HL-60 (cell line): ENCODE data around the gene MOCS1.

ENCODE experiments used
- GABPA ChIP-seq: IDR thresholded peaks from 2 replicates; pipeline ENCODE4 v1.6.1; 2012; ENCODE audit warnings: low read depth
- TF ChIP-seq, protein P1 (sequence below): IDR thresholded peaks from one replicate; pipeline ENCODE4 v1.5.1; 2011; ENCODE audit warnings: low read length, control low read depth, inconsistent platforms; ENCODE audit not compliant: insufficient read depth

DNA sequence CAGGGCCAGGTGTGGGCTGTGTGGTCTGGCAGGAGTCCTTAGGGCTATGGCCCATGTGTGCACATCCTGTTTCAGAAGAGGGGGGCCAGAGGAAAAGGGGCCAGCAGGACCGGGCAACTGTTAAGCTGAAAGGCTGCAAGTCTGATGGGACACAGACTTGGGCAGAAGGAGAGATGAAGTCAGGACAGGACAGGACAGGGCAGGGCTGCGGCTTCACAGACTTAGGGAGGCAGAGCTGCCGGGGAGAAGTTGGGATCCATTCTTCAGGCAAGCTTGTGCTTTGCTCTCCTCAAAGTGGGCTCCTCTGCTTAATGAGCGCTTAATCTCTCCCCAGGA, 28.7 kb downstream of the MOCS1 start:
- TF ChIP-seq, protein P1, sequence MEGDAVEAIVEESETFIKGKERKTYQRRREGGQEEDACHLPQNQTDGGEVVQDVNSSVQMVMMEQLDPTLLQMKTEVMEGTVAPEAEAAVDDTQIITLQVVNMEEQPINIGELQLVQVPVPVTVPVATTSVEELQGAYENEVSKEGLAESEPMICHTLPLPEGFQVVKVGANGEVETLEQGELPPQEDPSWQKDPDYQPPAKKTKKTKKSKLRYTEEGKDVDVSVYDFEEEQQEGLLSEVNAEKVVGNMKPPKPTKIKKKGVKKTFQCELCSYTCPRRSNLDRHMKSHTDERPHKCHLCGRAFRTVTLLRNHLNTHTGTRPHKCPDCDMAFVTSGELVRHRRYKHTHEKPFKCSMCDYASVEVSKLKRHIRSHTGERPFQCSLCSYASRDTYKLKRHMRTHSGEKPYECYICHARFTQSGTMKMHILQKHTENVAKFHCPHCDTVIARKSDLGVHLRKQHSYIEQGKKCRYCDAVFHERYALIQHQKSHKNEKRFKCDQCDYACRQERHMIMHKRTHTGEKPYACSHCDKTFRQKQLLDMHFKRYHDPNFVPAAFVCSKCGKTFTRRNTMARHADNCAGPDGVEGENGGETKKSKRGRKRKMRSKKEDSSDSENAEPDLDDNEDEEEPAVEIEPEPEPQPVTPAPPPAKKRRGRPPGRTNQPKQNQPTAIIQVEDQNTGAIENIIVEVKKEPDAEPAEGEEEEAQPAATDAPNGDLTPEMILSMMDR = no peak
- TF ChIP-seq GABPA = no peak
